ENCODE results near the gene MACROD2. TPM values are rescaled to one million over a fixed set of nuclear protein-coding genes. Genes with fewer than 3 reads are reported as not detected.

Gene MACROD2
- total and polyA plus RNA-seq, 2 of the 4 experiments (the other 2 are of a cell fraction), result not detected

GRCh38 chr20:13960525-13960924, 34.8 kb upstream of the MACROD2 start:
- WGBS, 2 experiments (ENCODE audit: extremely low coverage in 2 of 2, insufficient read length in 1 of 2), result no CpG with 5 or more reads among the region's 3 CpGs
- no peak overlapping the region for H2BK20ac ChIP-seq (ENCODE audit: low read depth, low read length)
- H3K18ac ChIP-seq (ENCODE audit: low read depth, low read length), result no peak overlapping the region
- H3K36me3 ChIP-seq (ENCODE audit: control insufficient read depth, insufficient read depth, low read length), result no peaks in the 10 kb centered on the region
- no peak overlapping the region for H2BK15ac ChIP-seq (ENCODE audit: low read depth, low read length)
- H3K27me3 ChIP-seq (ENCODE audit: control insufficient read depth, insufficient read depth, low read length), result no peaks in the 10 kb centered on the region
- H4K91ac ChIP-seq (ENCODE audit: insufficient read depth, low read depth, low read length), result no peak overlapping the region
- DNase-seq, result no peak
- H4K5ac ChIP-seq (ENCODE audit: low read depth, low read length), result no peak overlapping the region
- TF ChIP-seq RAD21 (IDR thresholded peaks at IDR 0.05; ENCODE audit: low read length), result no peak
- TF ChIP-seq CEBPB (IDR thresholded peaks at IDR 0.05; ENCODE audit: low read depth, low read length), result no peak
- no peak overlapping the region for H3K4me2 ChIP-seq (ENCODE audit: low read depth, low read length)
- H3K23ac ChIP-seq (ENCODE audit: low read depth, low read length), result no peak overlapping the region
- H2BK5ac ChIP-seq (ENCODE audit: low read depth, low read length, poor library complexity, severe bottlenecking), result no peak overlapping the region
- H3K56ac ChIP-seq (ENCODE audit: extremely low read depth, insufficient read depth, low read length), result no peak overlapping the region
- no peak overlapping the region for H2AK9ac ChIP-seq (replicated peaks; ENCODE audit: low read depth, low read length, poor library complexity)
- intact Hi-C loops (cut with micrococcal nuclease), result no loop called here
- in situ Hi-C loops (cut with MboI; ENCODE audit: low sequenced_read_pairs), result no loop called here
- POLR2A ChIA-PET (ENCODE audit: unreplicated experiment), result no interaction called here
- H4K20me1 ChIP-seq (ENCODE audit: insufficient read depth, low read length), result no peaks in the 10 kb centered on the region
- no peaks in the 10 kb centered on the region for H3K9me1 ChIP-seq (ENCODE audit: insufficient read depth, low read length)
- H4K8ac ChIP-seq (ENCODE audit: low read depth in 2 of 2, low read length in 2 of 2), result no peak overlapping the region
- no peak overlapping the region for H3K4ac ChIP-seq (ENCODE audit: low read depth, low read length)
- H3K9me3 ChIP-seq (ENCODE audit: control insufficient read depth, insufficient read depth, low read length), result peaks cover 7% of the 10 kb centered on the region
- H3K4me1 ChIP-seq (ENCODE audit: control insufficient read depth, insufficient read depth, low read length), result no peaks in the 10 kb centered on the region
- no TSS peak for BruUV-seq (replicated peaks)
- dilution Hi-C loops (cut with HindIII; ENCODE audit: low sequenced_read_pairs, unreplicated experiment), result no loop called here
- no peak for ATAC-seq (ENCODE audit: low read depth)
- no peak overlapping the region for H2BK120ac ChIP-seq (ENCODE audit: low read depth, low read length)
- no peak overlapping the region for H2AK5ac ChIP-seq (ENCODE audit: low read depth, low read length)
- H3K27ac ChIP-seq (ENCODE audit: insufficient read depth, low read length), result no peak overlapping the region
- no peaks in the 10 kb centered on the region for H3K79me1 ChIP-seq (ENCODE audit: low read depth in 1 of 2, low read length in 2 of 2)
- no peak overlapping the region for H2AFZ ChIP-seq (replicated peaks; ENCODE audit: low read length, poor library complexity)
- no peak overlapping the region for H3K9ac ChIP-seq (ENCODE audit: low read depth, low read length)
- CTCF ChIA-PET, result no interaction called here
- no peak overlapping the region for H3K14ac ChIP-seq (replicated peaks; ENCODE audit: low read depth, low read length)
- H3K4me3 ChIP-seq (ENCODE audit: insufficient read depth, low read depth, low read length), result no peak overlapping the region

All from IMR-90 (cell line).